Measurements from ENCODE around the gene ATP2B2. TPM values are rescaled to one million over a fixed set of nuclear protein-coding genes. Genes with fewer than 3 reads are reported as not detected.

The ATP2B2 gene
- total and polyA plus RNA-seq, 9 of the 15 experiments (the other 6 are each of a cell fraction or from before 2014, with no cell fraction given) = 0.06 TPM; not detected in 8

- H3K36me3 ChIP-seq (ENCODE audit: control insufficient read depth, insufficient read depth, low read length) = no peaks in the 10 kb centered on the region
- no peaks in the 10 kb centered on the region for H3K4me1 ChIP-seq (replicated peaks in 1 of 2; ENCODE audit: control insufficient read depth in 2 of 2, insufficient read depth in 2 of 2, low read length in 2 of 2)
- DNase-seq (ENCODE audit: extremely low read depth in 1 of 4, low spot score in 3 of 4) (no peak), ATAC-seq (no peak), FAIRE-seq (no peak)
- peaks cover 9% of the 10 kb centered on the region; the same call in 1 of the 2 replicates for H4K20me1 ChIP-seq (replicated peaks; ENCODE audit: control insufficient read depth, insufficient read depth, low read length)
- ChIA-PET POLR2A (interaction anchor here (0.6 to 1.7 kb wide), 3 partner anchors 9 to 28 kb away, joined by 3 to 4 read pairs (median 3); no protein-coding TSS in a partner anchor), CTCF (ENCODE audit: low intra/inter-chr PET ratio) (no interaction called here)
- H3K27ac ChIP-seq (ENCODE audit: extremely low read depth, low read depth, low read length) = no peak overlapping the region
- H3K9ac ChIP-seq (ENCODE audit: insufficient read depth in 1 of 2, low read depth in 2 of 2, low read length in 2 of 2) = no peak overlapping the region
- 0% methylated on average over 9 of the region's 9 CpGs for WGBS (ENCODE audit: insufficient coverage, low coverage, missing lambda C conversion rate)
- TF ChIP-seq GTF2E2 (tag; IDR thresholded peaks at IDR 0.05) (no peak), ZNF143 (CRISPR knock-in tag; IDR thresholded peaks at IDR 0.05) (no peak), ESRRA (IDR thresholded peaks at IDR 0.05; ENCODE audit: borderline replicate concordance, low read depth) (no peak), ZEB2 (IDR thresholded peaks at IDR 0.05) (no peak), MBD2 (IDR thresholded peaks at IDR 0.05; ENCODE audit: borderline replicate concordance, low read depth) (no peak), SP1 (CRISPR knock-in tag; IDR thresholded peaks at IDR 0.05) (no peak), HMBOX1 (IDR thresholded peaks at IDR 0.05) (no peak), CHD2 (IDR thresholded peaks at IDR 0.05; ENCODE audit: low read depth, low read length) (no peak), ASH1L (IDR thresholded peaks at IDR 0.05; ENCODE audit: borderline replicate concordance, low read depth, partially characterized antibody) (no peak), ZFP30 (CRISPR knock-in tag; IDR thresholded peaks at IDR 0.05; ENCODE audit: borderline replicate concordance) (no peak), BDP1 (IDR thresholded peaks at IDR 0.05; ENCODE audit: insufficient read depth, insufficient read length) (no peak), MEIS2 (IDR thresholded peaks at IDR 0.05; ENCODE audit: partially characterized antibody) (no peak), ZNF316 (IDR thresholded peaks at IDR 0.05) (no peak), U2AF2 (optimal IDR thresholded peaks at IDR 0.05; ENCODE audit: low read depth, low read length) (no peak), NONO (IDR thresholded peaks at IDR 0.05; ENCODE audit: low read depth in 2 of 2, low read length in 1 of 2) (no peak), ZNF696 (CRISPR knock-in tag; conservative IDR thresholded peaks at IDR 0.05) (no peak), XRCC3 (IDR thresholded peaks at IDR 0.05) (no peak)
- H3K9me1 ChIP-seq (ENCODE audit: control insufficient read depth, insufficient read depth, low read length) = no peaks in the 10 kb centered on the region
- intact Hi-C loops (cut with micrococcal nuclease) (no loop called here), in situ Hi-C loops (cut with MboI) (no loop called here)
- no peak overlapping the region for H2AFZ ChIP-seq (ENCODE audit: low read depth, low read length)
- BruUV-seq (replicated peaks) = no TSS peak
- H3K4me2 ChIP-seq (ENCODE audit: insufficient read depth, low read length) = no peak overlapping the region
- H3K4me3 ChIP-seq = no peak overlapping the region
- H3K9me3 ChIP-seq (replicated peaks; ENCODE audit: control insufficient read depth, insufficient read depth, low read depth, low read length) = no peaks in the 10 kb centered on the region
- H3K27me3 ChIP-seq (ENCODE audit: control insufficient read depth in 2 of 2, insufficient read depth in 2 of 2, low read length in 2 of 2) = peaks cover 49 to 93% of the 10 kb centered on the region in 2 experiments
- no peaks in the 10 kb centered on the region for H3K79me2 ChIP-seq (ENCODE audit: control insufficient read depth, insufficient read depth, low read length)
Observed at GRCh38 chr3:10445561-10446175, 59.7 kb downstream of the ATP2B2 start.
